HEK293T (cell line): ENCODE data around the gene GPR148.

Experiments used
- CTCF ChIA-PET: fragments of 350-600 bp; formaldehyde crosslinking; extraction: SDS; loops from one replicate; lab custom pipeline; 2021; ENCODE audit warnings: antibody characterized with exemption, inconsistent platforms; lab: Yijun Ruan, JAX
- POLR2A ChIA-PET: fragments of 350-600 bp; formaldehyde crosslinking; extraction: SDS; loops from one replicate; lab custom pipeline; 2020; ENCODE audit warnings: antibody characterized with exemption, inconsistent platforms; lab: Yijun Ruan, JAX
- DNase-seq: peaks from one replicate; pipeline ENCODE4 v3.0.0; 2012; ENCODE audit warnings: mixed read lengths; ENCODE audit errors: extremely low spot score
- ARNT ChIP-seq: fragments of 450-650 bp; IDR thresholded peaks from 2 replicates; pipeline ENCODE4 v1.6.1; 2017; ENCODE audit warnings: mild to moderate bottlenecking
- BHLHE40 ChIP-seq: fragments of 450-650 bp; IDR thresholded peaks from 2 replicates; pipeline ENCODE4 v1.6.1; 2016; ENCODE audit warnings: mild to moderate bottlenecking, moderate library complexity, borderline replicate concordance
- CTBP1 ChIP-seq: fragments of 450-650 bp; IDR thresholded peaks from 2 replicates; pipeline ENCODE4 v1.6.1; 2016; ENCODE audit warnings: borderline replicate concordance
- ELF4 ChIP-seq: fragments of 450-650 bp; IDR thresholded peaks from 2 replicates; pipeline ENCODE4 v1.6.1; 2017; ENCODE audit warnings: antibody characterized with exemption
- FOXA1 ChIP-seq: fragments of 450-650 bp; IDR thresholded peaks from 2 replicates; pipeline ENCODE4 v1.6.1; 2016; ENCODE audit warnings: mild to moderate bottlenecking
- FOXK2 ChIP-seq: fragments of 450-650 bp; IDR thresholded peaks from 2 replicates; pipeline ENCODE4 v1.6.1; 2016; ENCODE audit warnings: mild to moderate bottlenecking
- FOXM1 ChIP-seq: fragments of 450-650 bp; IDR thresholded peaks from 2 replicates; pipeline ENCODE4 v1.6.1; 2017; ENCODE audit warnings: mild to moderate bottlenecking, borderline replicate concordance
- HDGF ChIP-seq: fragments of 450-650 bp; IDR thresholded peaks from 2 replicates; pipeline ENCODE4 v1.6.1; 2017; ENCODE audit warnings: antibody characterized with exemption, borderline replicate concordance
- L3MBTL2 ChIP-seq: fragments of 450-650 bp; conservative IDR thresholded peaks from 2 replicates; pipeline ENCODE4 v1.6.1; 2016; ENCODE audit warnings: mild to moderate bottlenecking
- LEF1 ChIP-seq: fragments of 450-650 bp; IDR thresholded peaks from 2 replicates; pipeline ENCODE4 v1.6.1; 2017; ENCODE audit warnings: mild to moderate bottlenecking, borderline replicate concordance
- NFRKB ChIP-seq: fragments of 450-650 bp; IDR thresholded peaks from 2 replicates; pipeline ENCODE4 v1.6.1; 2016; ENCODE audit warnings: mild to moderate bottlenecking, moderate library complexity
- SP1 ChIP-seq: fragments of 450-650 bp; IDR thresholded peaks from 2 replicates; pipeline ENCODE4 v1.6.1; 2017
- SUZ12 ChIP-seq: fragments of 450-650 bp; IDR thresholded peaks from 2 replicates; pipeline ENCODE4 v1.6.1; 2016; ENCODE audit warnings: mild to moderate bottlenecking
- TARDBP ChIP-seq: fragments of 450-650 bp; IDR thresholded peaks from 2 replicates; pipeline ENCODE4 v1.6.1; 2016
- ZNF384 ChIP-seq: fragments of 450-650 bp; IDR thresholded peaks from 2 replicates; pipeline ENCODE4 v1.6.1; 2016
- TF ChIP-seq, protein P1 (sequence below): fragments of 450-650 bp; IDR thresholded peaks from 2 replicates; pipeline ENCODE4 v1.6.1; 2016

GPR148 gene

DNA sequence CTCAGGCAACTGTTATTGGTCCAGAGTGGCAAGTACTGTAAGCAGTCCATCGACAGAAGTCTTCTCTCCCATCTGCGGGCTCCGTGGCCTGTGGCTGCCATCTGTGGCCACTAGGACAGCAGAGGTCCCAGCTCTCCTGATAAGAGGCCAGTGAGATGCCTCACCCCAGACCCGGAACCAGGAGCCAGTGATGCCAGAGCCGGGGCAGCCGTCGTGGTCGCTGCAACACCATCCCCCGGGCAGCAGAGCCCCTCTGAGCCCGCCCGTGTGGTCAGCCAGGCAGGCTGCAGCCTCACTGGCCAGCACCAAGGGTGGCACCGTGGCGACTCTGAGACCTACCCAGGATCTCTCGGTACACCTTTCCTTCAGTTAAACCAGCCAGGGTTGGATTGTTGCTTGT is 8.7 kb downstream of the GPR148 start:
- DNase-seq, result no peak
- CTCF ChIA-PET, result no interaction called here
- POLR2A ChIA-PET, result interaction anchor here (2.0 kb wide), 1 partner anchor 10 kb away, joined by 7 read pairs; no protein-coding TSS in a partner anchor
- TF ChIP-seq TARDBP (no peak), ELF4 (no peak), ARNT (no peak), CTBP1 (no peak), L3MBTL2 (no peak), SP1 (no peak), BHLHE40 (no peak), FOXM1 (no peak), NFRKB (no peak), ZNF384 (no peak), LEF1 (no peak), FOXK2 (no peak), FOXA1 (no peak), HDGF (no peak), SUZ12 (no peak)
- TF ChIP-seq, protein P1, sequence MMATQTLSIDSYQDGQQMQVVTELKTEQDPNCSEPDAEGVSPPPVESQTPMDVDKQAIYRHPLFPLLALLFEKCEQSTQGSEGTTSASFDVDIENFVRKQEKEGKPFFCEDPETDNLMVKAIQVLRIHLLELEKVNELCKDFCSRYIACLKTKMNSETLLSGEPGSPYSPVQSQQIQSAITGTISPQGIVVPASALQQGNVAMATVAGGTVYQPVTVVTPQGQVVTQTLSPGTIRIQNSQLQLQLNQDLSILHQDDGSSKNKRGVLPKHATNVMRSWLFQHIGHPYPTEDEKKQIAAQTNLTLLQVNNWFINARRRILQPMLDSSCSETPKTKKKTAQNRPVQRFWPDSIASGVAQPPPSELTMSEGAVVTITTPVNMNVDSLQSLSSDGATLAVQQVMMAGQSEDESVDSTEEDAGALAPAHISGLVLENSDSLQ, result no peak

DNA sequence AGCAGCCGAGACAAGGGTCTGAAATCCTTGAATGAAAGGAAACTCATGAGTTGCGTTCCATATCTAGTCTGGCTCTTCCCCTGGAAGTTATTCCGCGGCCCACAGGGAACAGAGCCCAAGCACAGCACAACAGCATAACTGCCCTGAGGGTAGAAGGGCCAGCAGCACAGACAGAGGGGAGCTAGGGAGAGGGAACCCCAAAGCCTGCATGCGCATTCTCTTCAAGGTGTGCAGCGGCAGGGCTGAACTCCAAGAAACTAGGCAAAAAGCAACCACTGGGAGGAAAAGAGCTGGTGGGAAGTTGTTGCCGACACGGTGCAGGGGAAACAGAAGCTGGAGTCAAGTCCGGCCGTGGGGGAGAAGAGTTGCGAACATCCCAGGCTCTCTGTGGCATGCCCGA is 11.8 kb downstream of the GPR148 start:
- ChIA-PET POLR2A (no interaction called here), CTCF (no interaction called here)
- TF ChIP-seq FOXK2 (no peak), SUZ12 (no peak), BHLHE40 (no peak), FOXM1 (no peak), NFRKB (no peak), ELF4 (no peak), CTBP1 (no peak), FOXA1 (no peak), ZNF384 (no peak), L3MBTL2 (no peak), HDGF (no peak), TARDBP (no peak)
- no peak for DNase-seq

DNA sequence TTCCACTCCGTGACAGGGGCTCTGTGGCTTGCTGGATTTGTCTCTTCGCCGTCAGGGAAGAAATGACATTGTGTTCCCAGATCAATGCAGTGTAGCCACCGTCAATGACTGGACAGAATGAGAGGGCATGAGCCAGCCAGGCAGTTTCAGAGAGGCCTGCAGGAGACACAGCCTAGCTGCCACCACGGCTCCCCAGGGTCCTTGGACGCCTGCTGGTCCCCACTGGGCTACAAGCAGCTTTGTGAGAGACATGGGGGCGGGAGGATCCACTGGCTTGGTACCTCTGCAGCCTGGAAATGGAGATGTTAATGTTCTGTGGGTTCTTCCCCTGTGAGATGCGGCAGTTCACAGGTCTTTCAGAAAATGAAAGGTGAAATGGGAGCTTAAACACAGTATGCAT is 14.4 kb downstream of the GPR148 start:
- no peak for TF ChIP-seq CTBP1
- TF ChIP-seq FOXM1, result no peak
- TF ChIP-seq, protein P1, result no peak
- no peak for TF ChIP-seq BHLHE40
- no peak for TF ChIP-seq NFRKB
- no peak for TF ChIP-seq SUZ12
- TF ChIP-seq L3MBTL2, result no peak
- TF ChIP-seq FOXK2, result no peak
- no peak for TF ChIP-seq FOXA1
- TF ChIP-seq LEF1, result no peak
- no peak for TF ChIP-seq ELF4
- TF ChIP-seq SP1, result no peak
- TF ChIP-seq ARNT, result no peak
- TF ChIP-seq HDGF, result no peak
- TF ChIP-seq TARDBP, result no peak
- TF ChIP-seq ZNF384, result no peak
- POLR2A ChIA-PET, result no interaction called here
- DNase-seq, result no peak
- CTCF ChIA-PET, result no interaction called here

DNA sequence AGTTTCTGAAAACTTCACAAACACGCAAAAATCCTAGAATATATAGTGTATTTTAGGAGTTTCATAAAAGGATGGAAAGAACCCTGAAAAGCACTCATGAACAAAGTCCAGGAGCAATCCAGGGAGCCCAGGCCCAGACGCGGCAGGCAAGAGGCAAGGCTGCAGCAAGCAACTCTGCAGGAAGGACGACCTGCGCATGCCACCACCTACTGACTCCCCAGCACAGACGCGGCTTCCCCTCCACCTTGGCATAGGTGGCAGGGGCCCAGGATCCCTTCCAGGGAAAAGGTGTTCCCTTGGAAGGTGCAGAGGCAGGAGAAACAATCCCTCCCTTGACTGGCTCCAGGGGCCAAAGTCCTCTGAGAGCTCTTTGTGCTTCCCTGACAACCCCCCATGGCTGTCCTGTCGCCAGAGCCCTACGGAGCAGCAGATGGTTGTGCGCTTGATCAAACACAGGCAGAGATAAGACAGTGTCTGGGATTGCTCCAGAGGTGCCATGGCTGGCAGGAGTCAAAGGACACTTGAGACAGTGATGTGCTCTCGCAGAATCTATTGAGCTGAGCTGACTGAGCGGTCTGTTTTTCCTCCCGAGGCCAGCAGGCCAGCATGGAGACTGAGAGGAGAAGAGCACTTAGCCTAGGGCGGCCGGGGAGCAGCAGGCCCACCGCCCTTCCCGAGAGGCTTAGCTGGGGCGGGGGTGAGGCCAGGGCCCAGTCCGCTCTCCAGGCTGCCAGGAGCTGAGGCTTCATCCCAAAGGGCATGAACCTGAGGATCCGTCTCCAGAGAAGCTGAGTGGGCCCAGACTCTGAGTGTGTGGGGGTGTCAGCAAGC is 15.6 kb downstream of the GPR148 start:
- no peak for DNase-seq
- POLR2A ChIA-PET, result no interaction called here
- TF ChIP-seq SUZ12, result no peak
- TF ChIP-seq, protein P1, result no peak
- no peak for TF ChIP-seq CTBP1
- CTCF ChIA-PET, result no interaction called here

DNA sequence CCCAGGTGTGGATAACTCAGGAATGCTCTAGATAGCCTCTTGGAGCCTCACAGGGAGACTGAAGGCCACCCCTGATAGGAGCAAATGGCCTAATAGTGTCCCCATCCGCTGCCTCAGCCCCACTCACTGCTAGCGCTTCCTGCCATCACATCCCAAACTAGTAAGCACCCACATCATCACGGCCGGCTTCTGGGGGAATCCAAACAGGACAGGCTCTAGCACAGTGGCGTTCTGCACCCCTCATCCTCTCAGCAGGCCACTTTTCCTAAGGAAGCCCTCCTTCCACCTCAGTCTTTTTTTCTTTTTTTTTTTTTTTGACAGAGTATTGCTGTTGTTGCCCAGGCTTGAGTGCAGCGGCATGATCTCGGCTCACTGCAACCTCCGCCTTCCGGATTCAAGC is 20.2 kb downstream of the GPR148 start:
- ChIA-PET CTCF (no interaction called here), POLR2A (no interaction called here)
- TF ChIP-seq HDGF (no peak), SP1 (no peak), ZNF384 (no peak), CTBP1 (no peak), BHLHE40 (no peak), ELF4 (no peak), FOXM1 (no peak), L3MBTL2 (no peak), NFRKB (no peak), LEF1 (no peak), FOXK2 (no peak), FOXA1 (no peak), TARDBP (no peak), ARNT (no peak), SUZ12 (no peak)
- TF ChIP-seq, protein P1, result no peak
- DNase-seq, result no peak
